HG03521 (cell line): ENCODE data around the gene HNRNPDL.
"Not testable (repeated sequence)": the region's sequence is repeated elsewhere in the genome, so short reads cannot be mapped to it uniquely, and the experiment has no call there.

Experiments
- ATAC-seq: cut with Tn5 transposase; IDR thresholded peaks from one replicate; pipeline ENCODE4 v1.9.1; 2021; ENCODE audit warnings: mild to moderate bottlenecking, moderate library complexity; ENCODE audit not compliant: unreplicated experiment

Gene HNRNPDL

GRCh38 chr4:82433791-82434190 is 3.5 kb upstream of the HNRNPDL start:
- no peak for ATAC-seq

GRCh38 chr4:82432596-82432995 is 2.3 kb upstream of the HNRNPDL start:
- ATAC-seq, result no peak

- no peak for ATAC-seq
Observed at GRCh38 chr4:82431831-82432230, 1.6 kb upstream of the HNRNPDL start.

- ATAC-seq, result no peak
Observed at GRCh38 chr4:82430964-82431745, 893 bp upstream of the HNRNPDL start.

- ATAC-seq, result peak; percentile 11
Observed at GRCh38 chr4:82429728-82430192, 502 bp downstream of the HNRNPDL start.

GRCh38 chr4:82428969-82429727 is 1.1 kb downstream of the HNRNPDL start:
- peak; percentile 56 for ATAC-seq

GRCh38 chr4:82428526-82428968 is 1.7 kb downstream of the HNRNPDL start:
- ATAC-seq, result no peak

GRCh38 chr4:82425478-82425877 is 4.8 kb downstream of the HNRNPDL start:
- no peak for ATAC-seq

- ATAC-seq, result no peak
Observed at GRCh38 chr4:82423245-82424054, 6.8 kb downstream of the HNRNPDL start.

GRCh38 chr4:82422616-82423015 is 7.6 kb downstream of the HNRNPDL start:
- ATAC-seq, result no peak

- no peak for ATAC-seq
Observed at GRCh38 chr4:82421796-82422560, 8.3 kb downstream of the HNRNPDL start.

GRCh38 chr4:82419451-82419850 is 10.8 kb downstream of the HNRNPDL start:
- no peak for ATAC-seq

- no peak for ATAC-seq
Observed at GRCh38 chr4:82415922-82416365, 14.3 kb downstream of the HNRNPDL start.

GRCh38 chr4:82415061-82415460 is 15.2 kb downstream of the HNRNPDL start:
- not testable (repeated sequence) for ATAC-seq

GRCh38 chr4:82403725-82404124 is 26.5 kb downstream of the HNRNPDL start:
- ATAC-seq, result no peak

- ATAC-seq, result no peak
Observed at GRCh38 chr4:82402196-82402775, 28.0 kb downstream of the HNRNPDL start.

- ATAC-seq, result no peak
Observed at GRCh38 chr4:82401600-82401999, 28.7 kb downstream of the HNRNPDL start.

GRCh38 chr4:82398263-82398662 is 32.0 kb downstream of the HNRNPDL start:
- ATAC-seq, result no peak

- no peak for ATAC-seq
Observed at GRCh38 chr4:82397527-82397926, 32.7 kb downstream of the HNRNPDL start.

- no peak for ATAC-seq
Observed at GRCh38 chr4:82394896-82395295, 35.4 kb downstream of the HNRNPDL start.
